Gastroesophageal sphincter (tissue), 4 donors: ENCODE results near the gene IRGC. TPM values are rescaled to one million over a fixed set of nuclear protein-coding genes. Genes with fewer than 3 reads are reported as not detected.

Source experiments
- ATAC-seq: fragments of 150-250 bp; one replicate; pipeline ENCODE4 v1.9.1; 2016; ENCODE audit warnings: mild to moderate bottlenecking, moderate library complexity
- H3K27ac ChIP-seq, 4 donors: fragments of 200-600 bp; sonication (generic) in 3 of 4; 1 replicate in 3 of 4; 2 replicates in 1 of 4; pipeline ENCODE4 v1.5.1; 2016 to 2019
- H3K27me3 ChIP-seq: fragments of 200-600 bp; sonication (generic); one replicate; pipeline ENCODE4 v1.5.1; 2019
- H3K36me3 ChIP-seq, 2 donors: fragments of 200-600 bp; sonication (generic); one replicate each; pipeline ENCODE4 v1.5.1; 2019; ENCODE audit warnings: control low read depth in 1 of 2
- H3K4me1 ChIP-seq, 3 donors: fragments of 200-600 bp; sonication (generic); 1 replicate in 2 of 3; 2 replicates in 1 of 3; pipeline ENCODE4 v1.5.1; 2016 to 2019; ENCODE audit warnings: control low read depth in 2 of 3
- H3K4me3 ChIP-seq, 2 donors: fragments of 200-600 bp; sonication (generic); one replicate each; pipeline ENCODE4 v1.5.1; 2019; ENCODE audit warnings: mild to moderate bottlenecking in 1 of 2, moderate library complexity in 1 of 2
- H3K9me3 ChIP-seq, 3 donors: fragments of 200-600 bp; sonication (generic); one replicate each; pipeline ENCODE4 v1.5.1; 2017 to 2019; ENCODE audit warnings: control low read depth in 2 of 3
- EP300 ChIP-seq: sonication (generic); formaldehyde crosslinking; IDR thresholded peaks from one replicate; pipeline ENCODE4 v1.6.1; 2017; ENCODE audit warnings: antibody characterized with exemption, mild to moderate bottlenecking
- POLR2A ChIP-seq, 2 donors: fragments of 450-650 bp; IDR thresholded peaks; one replicate each; pipeline ENCODE4 v1.6.1; 2017; ENCODE audit warnings: antibody characterized with exemption in 2 of 2, mild to moderate bottlenecking in 2 of 2, moderate library complexity in 1 of 2
- POLR2AphosphoS5 ChIP-seq: sonication (generic); formaldehyde crosslinking; IDR thresholded peaks from one replicate; pipeline ENCODE4 v1.6.1; 2017; ENCODE audit warnings: antibody characterized with exemption
- WGBS, 2 donors: methylation state at CpG; one replicate each; pipeline ENCODE4 v1.1.5; 2018; ENCODE audit warnings: low coverage in 1 of 2; 5-methylcytosine and 5-hydroxymethylcytosine counted together
- total RNA-seq, 4 donors: library from RNA; depleted of rRNA; stranded (reverse); fragments of >200 nt; gene quantifications; one replicate each; pipeline ENCODE4 v1.1.0, GENCODE V29; 2016
- TF ChIP-seq, protein P1 (sequence below), 4 experiments: fragments of 200-600 bp in 2 of 4; fragments of 450-650 bp in 2 of 4; sonication (generic) in 1 of 4; IDR thresholded peaks; one replicate each; pipeline ENCODE4 v1.5.1; 2017 to 2019; ENCODE audit warnings: antibody characterized with exemption in 4 of 4, mild to moderate bottlenecking in 2 of 4, moderate library complexity in 2 of 4

Gene IRGC
- total RNA-seq, 4 donors from 2014 or later, result not detected

- Histone ChIP-seq H3K9me3 (peaks cover 0 to 11% (median 2%) of the 10 kb centered on the region in 3 donors), H3K27ac (no peak overlapping the region), H3K4me3 (no peak overlapping the region), H3K4me1 (no peaks in the 10 kb centered on the region), H3K27me3 (peaks cover 29% of the 10 kb centered on the region), H3K36me3 (no peaks in the 10 kb centered on the region)
- WGBS, 2 donors, result 63 to 84% methylated on average over 4 to 5 of the region's 6 CpGs
- no peak for TF ChIP-seq POLR2AphosphoS5
- TF ChIP-seq, protein P1, sequence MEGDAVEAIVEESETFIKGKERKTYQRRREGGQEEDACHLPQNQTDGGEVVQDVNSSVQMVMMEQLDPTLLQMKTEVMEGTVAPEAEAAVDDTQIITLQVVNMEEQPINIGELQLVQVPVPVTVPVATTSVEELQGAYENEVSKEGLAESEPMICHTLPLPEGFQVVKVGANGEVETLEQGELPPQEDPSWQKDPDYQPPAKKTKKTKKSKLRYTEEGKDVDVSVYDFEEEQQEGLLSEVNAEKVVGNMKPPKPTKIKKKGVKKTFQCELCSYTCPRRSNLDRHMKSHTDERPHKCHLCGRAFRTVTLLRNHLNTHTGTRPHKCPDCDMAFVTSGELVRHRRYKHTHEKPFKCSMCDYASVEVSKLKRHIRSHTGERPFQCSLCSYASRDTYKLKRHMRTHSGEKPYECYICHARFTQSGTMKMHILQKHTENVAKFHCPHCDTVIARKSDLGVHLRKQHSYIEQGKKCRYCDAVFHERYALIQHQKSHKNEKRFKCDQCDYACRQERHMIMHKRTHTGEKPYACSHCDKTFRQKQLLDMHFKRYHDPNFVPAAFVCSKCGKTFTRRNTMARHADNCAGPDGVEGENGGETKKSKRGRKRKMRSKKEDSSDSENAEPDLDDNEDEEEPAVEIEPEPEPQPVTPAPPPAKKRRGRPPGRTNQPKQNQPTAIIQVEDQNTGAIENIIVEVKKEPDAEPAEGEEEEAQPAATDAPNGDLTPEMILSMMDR (IDR thresholded peaks at IDR 0.05), result no peak
- ATAC-seq, result no peak
Measured at GRCh38 chr19:43705729-43706128, 10.1 kb upstream of the IRGC start.

GRCh38 chr19:43707158-43707712, 8.6 kb upstream of the IRGC start:
- H3K4me1 ChIP-seq, result no peaks in the 10 kb centered on the region
- no peaks in the 10 kb centered on the region for H3K36me3 ChIP-seq
- H3K4me3 ChIP-seq, result no peak overlapping the region
- H3K27ac ChIP-seq, result no peak overlapping the region
- no peak for ATAC-seq
- peaks cover 30% of the 10 kb centered on the region for H3K27me3 ChIP-seq
- peaks cover 0 to 11% (median 2%) of the 10 kb centered on the region in 3 donors for H3K9me3 ChIP-seq
- TF ChIP-seq EP300, result no peak
- TF ChIP-seq, protein P1 (IDR thresholded peaks at IDR 0.05), result no peak
- 77 to 82% methylated on average over 6 to 13 of the region's 13 CpGs for WGBS, 2 donors

DNA sequence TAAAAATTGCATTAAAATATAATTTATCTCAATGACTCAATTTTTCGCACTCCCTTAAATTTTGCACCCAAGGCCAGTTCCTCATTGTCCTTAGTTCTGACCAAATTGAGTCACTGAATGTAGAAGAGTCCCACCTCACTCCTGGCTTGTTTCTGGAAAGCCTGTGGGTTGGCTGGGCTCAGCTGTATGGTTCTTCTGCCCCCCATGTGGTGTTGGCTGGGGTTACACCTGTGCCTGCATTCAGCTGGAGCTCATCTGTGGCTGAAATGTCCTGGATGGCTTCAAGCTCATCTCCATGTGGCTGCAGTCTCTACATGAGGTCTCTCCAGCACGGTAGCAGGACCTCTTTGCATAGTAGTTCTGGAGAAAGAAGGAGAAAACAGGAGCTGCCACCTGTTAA, 7.2 kb upstream of the IRGC start:
- 64 to 69% methylated on average over 2 of the region's 2 CpGs for WGBS, 2 donors

GRCh38 chr19:43711751-43712355, 4.0 kb upstream of the IRGC start:
- peaks cover 24% of the 10 kb centered on the region for H3K27me3 ChIP-seq
- TF ChIP-seq, protein P1 (IDR thresholded peaks at IDR 0.05), result no peak
- no peak for TF ChIP-seq POLR2A (IDR thresholded peaks at IDR 0.05)
- no peak for TF ChIP-seq POLR2AphosphoS5
- TF ChIP-seq EP300, result no peak
- no peaks in the 10 kb centered on the region for H3K36me3 ChIP-seq
- H3K9me3 ChIP-seq, result peaks cover 0 to 11% (median 2%) of the 10 kb centered on the region in 3 donors
- WGBS, 2 donors, result 82 to 90% methylated on average over 4 to 6 of the region's 12 CpGs
- no peak overlapping the region for H3K4me3 ChIP-seq
- no peak overlapping the region for H3K27ac ChIP-seq
- no peaks in the 10 kb centered on the region for H3K4me1 ChIP-seq
- ATAC-seq, result no peak

More for the DNA sequence above, 7.2 kb upstream of the IRGC start:
- H3K27me3 ChIP-seq, result peaks cover 35% of the 10 kb centered on the region
- H3K4me1 ChIP-seq, result no peaks in the 10 kb centered on the region
- no peak overlapping the region for H3K4me3 ChIP-seq
- ATAC-seq, result no peak
- no peak overlapping the region for H3K27ac ChIP-seq
- H3K9me3 ChIP-seq, result peaks cover 0 to 11% (median 2%) of the 10 kb centered on the region in 3 donors
- H3K36me3 ChIP-seq, result no peaks in the 10 kb centered on the region
- no peak for TF ChIP-seq POLR2AphosphoS5
- TF ChIP-seq, protein P1 (IDR thresholded peaks at IDR 0.05), result no peak
- TF ChIP-seq POLR2A (IDR thresholded peaks at IDR 0.05), result no peak
- TF ChIP-seq EP300, result no peak

DNA sequence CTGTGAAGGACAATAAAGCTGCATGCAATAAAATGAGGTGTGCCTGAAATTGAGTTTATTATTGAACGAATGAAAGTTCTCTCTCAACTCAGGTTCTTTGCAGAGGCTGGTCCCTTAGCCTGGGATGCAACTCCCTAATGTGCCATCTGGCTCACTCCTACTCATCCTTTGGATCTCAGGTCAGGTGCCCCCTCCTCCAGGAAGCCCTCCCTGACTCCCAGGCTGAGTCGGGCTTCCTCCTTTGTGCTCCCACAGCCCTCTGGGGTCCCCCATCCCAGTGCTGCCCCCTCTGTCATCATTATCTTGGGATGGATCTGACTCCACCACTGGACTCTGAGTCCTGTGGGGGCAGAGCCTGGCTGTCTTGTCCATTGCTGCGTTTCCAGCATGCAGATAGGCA, 2.7 kb upstream of the IRGC start:
- 55 to 65% methylated on average over 2 to 3 of the region's 3 CpGs for WGBS, 2 donors
- Histone ChIP-seq H3K9me3 (peaks cover 0 to 11% (median 2%) of the 10 kb centered on the region in 3 donors), H3K4me3 (no peak overlapping the region), H3K4me1 (no peaks in the 10 kb centered on the region), H3K27ac (no peak overlapping the region), H3K36me3 (no peaks in the 10 kb centered on the region), H3K27me3 (peaks cover 33% of the 10 kb centered on the region)
- TF ChIP-seq EP300 (no peak), POLR2A (IDR thresholded peaks at IDR 0.05) (no peak), POLR2AphosphoS5 (no peak)
- TF ChIP-seq, protein P1 (IDR thresholded peaks at IDR 0.05), result no peak
- ATAC-seq, result no peak
